Stimulated activated CD4-positive, alpha-beta T cell treated with anti-CD3 and anti-CD28 coated beads, Interleukin-4, amount 100 ng/mL, for 24 hours (primary cell): ENCODE data around the gene TMEM256.
A peak's percentile ranks its signal among the peaks of the same experiment; 100 is the strongest.

Source experiments
- DNase-seq: peaks from one replicate; pipeline ENCODE4 v3.0.0-alpha.2; 2020

TMEM256 gene

DNA sequence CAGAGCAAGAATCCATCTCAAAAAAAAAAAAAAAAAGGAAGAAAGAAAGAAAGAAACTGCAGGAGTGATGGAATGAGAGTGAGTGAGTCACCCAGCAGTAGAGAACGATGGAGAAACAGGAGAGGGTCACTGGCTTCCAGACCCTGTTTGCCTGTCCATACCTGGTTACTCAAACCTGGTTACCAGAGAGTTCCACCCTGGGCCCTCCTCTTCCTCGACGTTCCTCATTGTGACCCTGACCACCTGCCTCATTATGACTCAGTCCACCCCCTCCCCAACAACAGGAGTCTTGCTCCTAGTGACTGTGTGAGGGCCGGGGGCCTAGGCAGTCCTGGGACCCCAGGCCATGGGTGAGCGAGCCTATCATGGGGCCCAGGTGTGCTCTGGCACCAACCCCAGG is 24.7 kb upstream of the TMEM256 start, which contains the start of gene SPEM3:
Gene SPEM3 (plus strand): TSS at position 301 of the 400 bp plus-strand sequence. CDS start 46 bp downstream, at position 347.
- no peak for DNase-seq

DNA sequence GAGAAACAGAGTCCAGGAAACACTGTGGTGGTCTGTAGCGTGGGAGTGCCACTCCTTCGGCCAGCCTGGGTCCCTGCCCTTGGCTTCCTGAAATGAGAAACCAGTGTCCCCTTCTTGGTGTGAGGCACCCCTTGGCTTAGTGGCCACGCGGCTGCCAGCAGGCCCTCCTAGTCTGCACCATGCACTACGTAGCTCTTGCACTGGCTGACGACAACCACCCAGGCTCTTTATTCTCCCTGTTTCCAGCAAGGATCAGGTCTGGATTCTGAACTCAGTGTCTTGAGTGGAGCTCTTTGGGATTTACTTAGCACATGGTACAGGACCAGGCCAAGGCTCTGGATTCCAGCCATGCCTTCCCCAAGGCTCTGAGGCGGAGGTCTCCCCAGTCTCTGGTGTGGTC is 23.7 kb upstream of the TMEM256 start:
- DNase-seq = no peak

DNA sequence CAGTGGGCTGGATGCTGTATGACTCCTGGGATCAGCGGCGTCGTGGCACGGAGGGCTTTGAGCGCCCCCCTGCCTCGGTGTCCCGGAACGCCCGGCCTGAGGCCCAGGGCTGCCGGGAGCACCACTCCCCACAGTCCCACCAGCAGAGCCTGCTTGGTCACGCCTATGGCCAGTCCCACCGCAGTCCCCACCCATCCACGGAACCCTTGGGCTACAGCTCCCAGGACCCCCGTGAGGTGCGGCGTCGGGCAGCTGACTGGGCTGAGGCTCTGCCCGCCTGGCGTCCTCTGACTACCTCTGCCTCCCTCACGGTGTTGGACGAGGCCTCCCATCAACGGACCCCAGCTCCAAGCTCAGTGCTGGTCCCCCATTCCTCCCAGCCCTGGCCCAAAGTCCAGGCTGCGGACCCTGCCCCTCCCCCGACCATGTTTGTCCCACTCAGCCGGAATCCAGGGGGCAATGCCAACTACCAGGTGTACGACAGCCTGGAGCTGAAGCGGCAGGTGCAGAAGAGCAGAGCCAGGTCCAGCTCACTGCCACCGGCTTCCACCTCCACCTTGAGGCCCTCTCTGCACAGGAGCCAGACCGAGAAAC is 23.1 kb upstream of the TMEM256 start:
- no peak for DNase-seq

DNA sequence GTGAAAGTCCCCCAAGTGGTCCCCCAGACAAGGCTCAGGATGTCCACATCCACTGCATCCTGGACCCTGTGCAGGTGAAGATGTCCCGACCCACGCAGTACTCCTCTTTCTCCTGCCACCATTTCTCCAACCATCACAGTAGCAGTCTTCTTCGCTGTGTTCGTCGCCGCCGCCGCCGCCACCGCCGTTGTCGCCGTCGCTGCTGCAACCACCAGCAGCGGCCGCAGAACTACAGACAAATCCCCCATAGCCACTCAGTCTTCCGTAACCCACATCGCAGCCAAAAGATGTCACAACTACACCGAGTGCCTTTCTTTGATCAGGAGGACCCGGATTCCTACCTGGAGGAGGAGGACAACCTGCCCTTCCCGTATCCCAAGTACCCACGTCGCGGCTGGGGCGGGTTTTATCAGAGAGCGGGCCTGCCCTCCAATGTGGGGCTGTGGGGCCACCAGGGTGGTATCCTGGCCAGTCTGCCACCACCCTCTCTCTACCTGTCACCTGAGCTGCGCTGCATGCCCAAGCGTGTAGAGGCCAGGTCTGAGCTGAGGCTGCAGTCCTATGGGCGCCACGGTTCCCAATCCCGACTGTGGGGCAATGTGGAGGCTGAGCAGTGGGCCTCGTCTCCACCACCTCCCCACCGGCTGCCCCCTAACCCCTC is 22.4 kb upstream of the TMEM256 start:
- DNase-seq = no peak

DNA sequence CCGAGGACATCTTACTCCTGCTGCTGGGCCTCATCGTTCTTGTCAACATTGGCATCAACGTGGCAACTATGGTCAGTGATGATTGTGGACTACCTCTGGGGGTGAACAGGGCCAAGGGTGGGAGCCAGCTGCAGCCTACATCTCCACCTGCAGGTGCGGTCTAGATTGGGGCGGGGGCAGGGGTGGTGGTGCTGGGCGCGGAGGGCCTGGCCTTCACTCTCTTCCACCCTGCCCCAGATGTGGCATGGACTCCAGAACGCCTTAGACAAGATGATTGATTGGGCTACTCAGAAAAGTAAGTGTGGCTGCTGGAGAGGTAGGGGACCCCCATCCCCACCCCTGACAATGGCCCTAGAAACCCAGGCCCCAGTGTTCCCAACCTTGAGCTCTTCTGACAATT is 21.9 kb upstream of the TMEM256 start:
- no peak for DNase-seq

- no peak for DNase-seq
Observed at GRCh38 chr17:7425316-7425715, 21.4 kb upstream of the TMEM256 start, which contains the start of gene SPEM2. Gene SPEM2, plus strand, starts transcription at chr17:7425616. Its CDS starts 73 bp downstream, at chr17:7425689.

GRCh38 chr17:7423679-7424078 is 19.8 kb upstream of the TMEM256 start:
- DNase-seq = no peak

- DNase-seq = no peak
Observed at GRCh38 chr17:7421186-7421585, 17.3 kb upstream of the TMEM256 start.

- DNase-seq = no peak
Observed at GRCh38 chr17:7419819-7420610, 16.1 kb upstream of the TMEM256 start, which contains the start of gene SPEM1. Gene SPEM1, plus strand, starts transcription at chr17:7420324. Its CDS starts 61 bp downstream, at chr17:7420385.

DNA sequence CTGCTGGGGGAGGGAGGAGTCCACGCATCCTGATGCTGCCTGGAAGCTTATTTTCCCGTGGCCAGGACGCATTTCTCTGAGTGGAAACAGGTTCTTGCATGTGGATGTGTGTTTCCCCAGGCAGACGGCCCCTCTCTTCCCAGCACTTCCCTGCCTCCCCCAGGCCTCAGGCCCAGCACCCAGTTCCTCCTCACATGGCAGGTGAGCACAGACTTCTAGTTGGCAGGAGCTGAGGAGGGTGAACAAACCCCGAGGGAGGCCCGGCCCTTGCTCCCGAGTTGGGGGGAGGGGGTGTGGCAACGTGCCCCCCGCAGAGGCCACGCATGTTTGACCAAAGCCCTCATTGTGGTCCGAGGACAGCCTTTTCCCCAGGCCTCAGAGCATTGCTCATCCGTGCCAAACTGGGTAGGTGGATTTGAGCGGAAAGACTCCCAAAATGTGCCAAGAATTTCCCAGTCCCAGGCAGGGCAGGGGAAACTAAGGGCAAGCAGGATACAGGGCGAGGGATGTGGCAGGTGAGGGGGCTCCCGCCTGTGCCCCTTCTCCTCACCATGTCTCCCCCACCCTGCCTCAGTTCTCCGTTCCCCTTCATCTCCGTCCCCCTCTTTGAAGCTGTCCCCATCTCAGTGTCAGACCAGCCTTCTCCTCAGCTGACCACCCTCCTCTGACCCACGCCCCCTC is 14.7 kb upstream of the TMEM256 start:
- DNase-seq = no peak

- DNase-seq = no peak
Observed at GRCh38 chr17:7417056-7417655, 13.3 kb upstream of the TMEM256 start.

GRCh38 chr17:7416323-7416722 is 12.4 kb upstream of the TMEM256 start:
- DNase-seq = no peak

- no peak for DNase-seq
Observed at GRCh38 chr17:7415784-7416183, 11.9 kb upstream of the TMEM256 start.

GRCh38 chr17:7414837-7415236 is 10.9 kb upstream of the TMEM256 start:
- DNase-seq = no peak

DNA sequence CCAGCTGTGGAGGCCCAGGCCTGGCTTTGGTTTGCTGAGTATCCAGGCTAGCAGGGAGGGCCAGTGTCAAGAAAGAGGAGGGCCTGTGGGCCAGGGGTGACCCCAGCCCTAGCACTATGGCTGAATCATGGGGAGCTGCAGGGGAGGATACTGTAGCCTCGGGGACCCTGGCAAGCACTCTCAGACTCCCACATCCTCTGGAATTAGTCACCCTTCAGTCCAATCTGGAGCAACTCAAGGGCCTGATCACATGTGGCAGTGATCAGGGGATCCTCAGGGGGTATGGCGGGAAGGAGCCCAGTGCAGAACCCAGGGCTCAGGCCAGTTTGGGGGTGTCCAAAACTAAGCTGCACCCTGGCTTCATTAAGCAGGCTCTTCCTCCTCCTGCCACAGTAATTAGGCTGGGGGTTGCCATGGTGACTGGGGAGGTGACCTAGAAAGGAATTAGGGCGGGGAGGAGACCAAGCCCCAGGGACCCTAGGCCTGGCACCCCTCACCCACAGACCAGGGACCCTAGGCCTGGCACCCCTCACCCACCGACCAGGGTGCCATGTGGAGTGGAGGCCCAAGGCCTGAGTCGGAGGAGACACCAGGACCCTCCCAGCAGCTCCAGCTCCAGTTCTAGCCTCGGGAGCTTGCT is 9.6 kb upstream of the TMEM256 start:
- no peak for DNase-seq

DNA sequence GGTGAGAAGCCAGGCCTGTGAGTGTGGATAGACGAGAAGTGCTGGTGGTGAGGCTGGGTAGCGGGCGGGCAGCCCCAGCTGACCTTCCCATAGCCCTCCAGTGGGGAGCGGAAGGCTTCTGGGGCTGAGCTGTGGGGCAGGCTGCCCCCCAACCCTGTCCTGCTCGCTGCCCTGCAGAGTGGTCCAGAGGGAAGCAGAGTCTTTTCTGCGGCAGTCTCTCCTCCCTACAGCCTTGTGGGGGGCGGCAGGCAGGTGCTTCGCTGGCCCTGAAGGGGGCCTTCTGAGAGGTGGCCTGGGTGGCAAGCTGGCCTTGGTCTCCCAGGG is 7.5 kb upstream of the TMEM256 start:
- DNase-seq = no peak

DNA sequence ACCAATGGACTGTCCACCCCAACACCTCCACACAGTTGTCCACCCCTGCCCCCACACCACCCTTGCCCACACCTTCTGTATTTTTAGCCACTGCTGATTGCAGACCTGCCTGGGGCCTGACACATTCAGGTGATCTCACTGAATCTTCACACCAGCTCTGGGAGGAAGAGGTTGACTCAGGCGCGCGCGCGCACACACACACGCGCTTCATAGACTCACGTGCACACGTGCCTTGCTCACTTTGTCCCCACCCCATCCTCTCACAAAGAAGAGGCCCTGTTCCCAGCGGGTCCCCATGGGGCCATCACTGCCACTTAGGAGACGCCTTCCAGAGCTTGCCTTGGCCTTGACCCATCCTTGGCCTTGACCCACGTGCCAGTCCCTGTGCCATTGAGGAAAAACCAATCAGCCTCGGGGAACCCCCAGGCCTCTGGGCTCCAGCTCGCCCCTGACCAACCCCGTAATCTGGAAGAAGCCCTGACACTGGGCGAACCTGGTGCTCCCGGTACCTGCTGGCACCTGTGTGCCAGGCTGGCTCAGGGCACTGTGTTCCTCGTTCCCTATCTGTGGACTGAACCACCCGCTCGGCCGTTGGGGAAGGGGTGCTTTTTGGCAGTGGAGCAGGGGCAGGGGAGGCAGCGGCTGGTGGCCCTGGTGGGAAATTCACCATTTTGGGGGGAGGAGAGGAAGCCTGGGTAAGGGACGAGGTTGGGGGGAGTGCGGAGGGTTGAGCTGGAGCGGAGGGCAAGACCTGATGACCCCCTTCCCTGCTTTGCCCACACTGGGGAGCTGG is 6.9 kb upstream of the TMEM256 start:
- no peak for DNase-seq

- DNase-seq = no peak
Observed at GRCh38 chr17:7409716-7410115, 5.8 kb upstream of the TMEM256 start.

- DNase-seq = no peak
Observed at GRCh38 chr17:7408863-7409262, 5.0 kb upstream of the TMEM256 start.

GRCh38 chr17:7408252-7408727 is 4.4 kb upstream of the TMEM256 start:
- DNase-seq = peak; percentile 18

GRCh38 chr17:7407485-7408251 is 3.8 kb upstream of the TMEM256 start, which contains the start of gene NLGN2:
Gene NLGN2, plus strand, starts transcription at chr17:7407845. Its CDS starts 411 bp downstream, at chr17:7408256.
- DNase-seq = no peak
